ENCODE data around the gene TMCO2.

GRCh38 chr1:40274331-40274730 lies 26.6 kb downstream of the TMCO2 start:
- TF ChIP-seq CTCF (IDR thresholded peaks at IDR 0.05) = no peak
- TF ChIP-seq POLR2A (IDR thresholded peaks at IDR 0.05) = no peak
- no peak for TF ChIP-seq POLR2AphosphoS5 (IDR thresholded peaks at IDR 0.05)
